Small intestine (tissue), 7 donors: ENCODE measurements around the gene NAPB. TPM values are rescaled to one million over a fixed set of nuclear protein-coding genes. Genes with fewer than 3 reads are reported as not detected.

Experiments used
- DNase-seq, 2 donors: peaks; one replicate each; pipeline versions ENCODE4 v3.0.0 to v3.0.0-alpha.2; 2013
- FAIRE-seq: peaks from 2 replicates; lab custom pipeline; 2012; peaks lifted over from hg19 to GRCh38; lab: Jason Lieb, UNC
- H3K27ac ChIP-seq, 3 donors: one replicate each; pipeline ENCODE4 v1.5.1; 2013; ENCODE audit warnings: low read length in 2 of 3, mild to moderate bottlenecking in 2 of 3, control low read depth in 1 of 3, inconsistent platforms in 1 of 3, low read depth in 1 of 3, moderate library complexity in 1 of 3
- H3K27me3 ChIP-seq, 3 donors: one replicate each; pipeline ENCODE4 v1.6.1; 2013; ENCODE audit warnings: low read length in 3 of 3, inconsistent platforms in 1 of 3; ENCODE audit not compliant: control insufficient read depth in 3 of 3, insufficient read depth in 3 of 3
- H3K36me3 ChIP-seq, 3 donors: one replicate each; pipeline ENCODE4 v1.6.1; 2013; ENCODE audit warnings: low read length in 3 of 3, inconsistent platforms in 1 of 3, low read depth in 1 of 3, mild to moderate bottlenecking in 1 of 3, moderate library complexity in 1 of 3; ENCODE audit not compliant: control insufficient read depth in 3 of 3, insufficient read depth in 2 of 3
- H3K4me1 ChIP-seq, 3 donors: one replicate each; pipeline ENCODE4 v1.6.1; 2013; ENCODE audit warnings: low read length in 2 of 3, inconsistent platforms in 1 of 3, low read depth in 1 of 3, mild to moderate bottlenecking in 1 of 3, moderate library complexity in 1 of 3; ENCODE audit not compliant: control insufficient read depth in 3 of 3, insufficient read depth in 2 of 3
- H3K4me3 ChIP-seq, 3 donors: one replicate each; pipeline ENCODE4 v1.5.1; 2013; ENCODE audit warnings: low read length in 3 of 3, control low read depth in 1 of 3, inconsistent platforms in 1 of 3, low read depth in 1 of 3, mild to moderate bottlenecking in 1 of 3, moderate library complexity in 1 of 3
- H3K9me3 ChIP-seq, 2 donors: one replicate each; pipeline ENCODE4 v1.6.1; 2013; ENCODE audit warnings: low read depth in 1 of 2, low read length in 1 of 2; ENCODE audit not compliant: control insufficient read depth in 2 of 2, insufficient read depth in 1 of 2
- WGBS, 3 donors: extraction: QIAGEN DNeasy Blood & Tissue Kit; methylation state at CpG; one replicate each; pipeline ENCODE4 v1.1.7; 2013; 5-methylcytosine and 5-hydroxymethylcytosine counted together
- polyA plus RNA-seq, 4 donors: library from polyadenylated mRNA; stranded (reverse) in 3 of 4; unstranded in 1 of 4; fragments of 200-250 nt in 3 of 4; fragments of 120-200 nt in 1 of 4; gene quantifications; one replicate each; pipeline versions ENCODE4 v1.2.1 to v1.2.3, GENCODE V29; 2013
- donor health status: healthy with polysubstance abuse.
- donor health status: control.
- donor health status: control.
- donor health status: Bipolar disorder and iron deficiency.
- donor health status: healthy.

Gene NAPB
- polyA plus RNA-seq, 4 donors, result 3.2 to 12.8 (median 7.0) TPM

DNA sequence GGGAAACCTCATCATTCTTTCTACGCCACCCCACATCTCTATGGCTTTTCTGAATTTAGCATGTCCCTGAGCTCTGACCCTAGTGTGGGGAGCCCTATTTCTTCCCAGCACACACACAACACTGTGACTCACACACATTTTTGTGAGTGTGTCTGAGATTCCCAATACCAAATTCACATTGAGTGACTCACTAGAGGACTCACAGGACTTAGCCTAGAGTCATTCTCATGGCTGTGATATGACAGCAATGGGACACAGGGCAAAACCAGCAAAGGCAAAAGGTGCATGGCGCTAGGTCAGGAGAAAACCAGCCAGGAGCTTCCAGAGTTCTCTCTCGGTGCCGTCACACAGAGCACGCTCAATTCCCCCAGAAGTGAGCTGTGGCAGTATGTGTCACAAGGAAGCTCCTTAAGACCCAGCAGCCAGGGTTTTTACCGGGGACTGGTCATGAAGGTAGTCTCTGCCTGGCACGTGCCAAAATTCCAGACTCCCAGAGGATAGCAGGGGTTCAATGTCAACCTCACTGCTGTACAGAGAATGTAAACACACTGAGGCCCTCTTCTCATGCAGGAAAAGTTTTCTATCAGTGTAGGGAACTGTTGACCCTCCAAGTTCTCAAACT is 24.4 kb upstream of the NAPB start:
- Histone ChIP-seq H3K27me3 (no peaks in the 10 kb centered on the region), H3K36me3 (no peaks in the 10 kb centered on the region), H3K9me3 (no peaks in the 10 kb centered on the region), H3K4me1 (no peaks in the 10 kb centered on the region), H3K27ac (no peak overlapping the region), H3K4me3 (no peak overlapping the region)
- 82 to 89% (median 84%) methylated on average over 7 of the region's 7 CpGs for WGBS, 3 donors
- FAIRE-seq, result no peak
- DNase-seq, result no peak

GRCh38 chr20:23444859-23445258 is 23.6 kb upstream of the NAPB start:
- Histone ChIP-seq H3K27me3 (no peaks in the 10 kb centered on the region), H3K4me3 (no peak overlapping the region), H3K27ac (no peak overlapping the region), H3K9me3 (no peaks in the 10 kb centered on the region), H3K4me1 (no peaks in the 10 kb centered on the region), H3K36me3 (no peaks in the 10 kb centered on the region)
- 81 to 83% (median 82%) methylated on average over 4 of the region's 4 CpGs for WGBS, 3 donors
- FAIRE-seq (no peak), DNase-seq (no peak)

GRCh38 chr20:23442436-23442835 is 21.1 kb upstream of the NAPB start:
- Histone ChIP-seq H3K4me3 (no peak overlapping the region), H3K4me1 (no peaks in the 10 kb centered on the region), H3K27ac (no peak overlapping the region), H3K27me3 (no peaks in the 10 kb centered on the region), H3K9me3 (no peaks in the 10 kb centered on the region), H3K36me3 (no peaks in the 10 kb centered on the region)
- FAIRE-seq (no peak), DNase-seq (no peak)
- WGBS, 3 donors, result 76 to 87% (median 82%) methylated on average over 5 of the region's 5 CpGs

DNA sequence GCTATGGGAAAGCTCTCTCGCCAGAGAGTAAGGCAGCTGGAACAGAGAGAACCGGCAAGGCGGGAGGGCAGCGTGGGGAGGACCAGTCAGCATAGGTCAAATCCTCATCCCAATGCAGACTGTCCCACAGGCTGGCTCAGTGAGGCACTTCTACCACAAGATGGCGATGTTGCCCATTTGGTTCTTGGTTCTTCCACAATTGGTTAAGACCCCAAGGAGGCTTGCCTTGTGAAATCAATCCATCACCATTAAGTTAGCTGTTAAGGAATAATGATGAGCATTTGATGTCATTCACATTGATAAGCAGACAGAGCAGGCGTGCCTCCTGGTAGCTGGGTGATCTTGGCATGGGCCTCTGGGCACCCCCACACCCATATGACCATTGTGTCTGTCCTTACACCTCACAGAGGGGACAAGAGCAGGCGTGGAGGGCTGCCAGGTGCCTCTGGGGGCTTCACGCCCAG is 20.6 kb upstream of the NAPB start:
- Histone ChIP-seq H3K4me3 (no peak overlapping the region), H3K36me3 (no peaks in the 10 kb centered on the region), H3K27ac (no peak overlapping the region), H3K9me3 (no peaks in the 10 kb centered on the region), H3K4me1 (no peaks in the 10 kb centered on the region), H3K27me3 (no peaks in the 10 kb centered on the region)
- 10 to 17% (median 16%) methylated on average over 8 of the region's 8 CpGs for WGBS, 3 donors
- FAIRE-seq, result no peak
- peak; percentile 55 to 76 for DNase-seq

DNA sequence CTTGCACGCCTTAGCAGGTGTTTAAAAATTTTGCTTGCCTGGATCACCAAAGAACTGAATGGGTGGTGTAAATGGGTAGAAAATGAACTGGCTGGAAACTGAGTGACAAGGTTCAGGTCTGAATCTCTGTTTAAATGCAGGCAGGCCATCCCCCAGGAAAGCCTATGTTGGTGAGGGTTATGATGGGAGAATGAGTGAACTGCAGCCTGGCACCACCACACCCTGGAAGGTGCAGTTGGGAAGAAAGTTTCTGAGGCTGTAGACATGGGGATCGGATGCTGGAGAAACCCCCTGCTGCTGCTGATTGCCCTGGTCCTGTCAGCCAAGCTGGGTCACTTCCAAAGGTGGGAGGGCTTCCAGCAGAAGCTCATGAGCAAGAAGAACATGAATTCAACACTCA is 18.7 kb upstream of the NAPB start:
- Histone ChIP-seq H3K9me3 (no peaks in the 10 kb centered on the region), H3K4me1 (peaks cover 0 to 9% (median 0%) of the 10 kb centered on the region in 3 donors), H3K27me3 (no peaks in the 10 kb centered on the region), H3K4me3 (no peak overlapping the region), H3K36me3 (no peaks in the 10 kb centered on the region), H3K27ac (no peak overlapping the region)
- FAIRE-seq (no peak), DNase-seq (no peak)
- 81 to 92% (median 87%) methylated on average over 2 of the region's 2 CpGs for WGBS, 3 donors

GRCh38 chr20:23438661-23439060 is 17.4 kb upstream of the NAPB start:
- DNase-seq (no peak), FAIRE-seq (no peak)
- Histone ChIP-seq H3K4me1 (peaks cover 0 to 9% (median 0%) of the 10 kb centered on the region in 3 donors), H3K36me3 (no peaks in the 10 kb centered on the region), H3K27me3 (no peaks in the 10 kb centered on the region), H3K27ac (no peak overlapping the region), H3K4me3 (no peak overlapping the region), H3K9me3 (no peaks in the 10 kb centered on the region)
- 62 to 88% (median 85%) methylated on average over 5 of the region's 5 CpGs for WGBS, 3 donors

DNA sequence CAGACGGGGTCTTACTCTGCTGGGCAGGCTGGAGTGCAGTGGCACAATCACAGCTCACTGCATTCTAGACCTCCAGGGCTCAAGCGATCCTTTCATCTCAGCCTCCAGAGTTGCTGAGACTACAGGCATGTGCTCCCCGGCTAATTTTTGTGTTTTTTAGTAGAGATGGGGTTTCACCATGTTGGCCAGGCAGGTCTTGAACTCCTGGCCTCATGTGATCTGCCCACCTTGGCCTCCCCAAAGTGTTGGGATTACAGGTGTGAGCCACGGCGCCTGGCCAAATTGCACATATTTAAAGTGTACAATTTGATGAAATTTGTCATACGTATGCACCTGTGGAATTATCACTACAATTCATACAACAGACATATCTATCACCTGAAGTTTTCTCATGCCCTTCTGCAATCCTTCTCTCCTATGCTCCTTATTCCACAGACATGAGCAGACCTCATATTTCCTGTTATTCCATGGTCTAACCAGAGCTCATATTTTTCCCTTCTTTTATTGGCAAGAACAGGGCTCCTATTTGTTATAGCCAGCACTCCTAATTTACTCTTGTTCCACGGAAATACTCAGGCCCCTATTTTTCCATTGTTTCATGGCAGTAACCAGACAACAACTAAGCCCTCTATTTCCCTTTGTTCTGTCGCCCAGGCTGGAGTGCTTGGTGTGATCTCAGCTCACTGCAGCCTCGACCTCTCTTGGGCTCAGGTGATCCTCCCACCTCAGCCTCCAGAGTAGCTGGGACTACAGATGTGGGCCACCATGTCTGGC is 16.0 kb upstream of the NAPB start:
- H3K36me3 ChIP-seq, result no peaks in the 10 kb centered on the region
- no peak for FAIRE-seq

DNA sequence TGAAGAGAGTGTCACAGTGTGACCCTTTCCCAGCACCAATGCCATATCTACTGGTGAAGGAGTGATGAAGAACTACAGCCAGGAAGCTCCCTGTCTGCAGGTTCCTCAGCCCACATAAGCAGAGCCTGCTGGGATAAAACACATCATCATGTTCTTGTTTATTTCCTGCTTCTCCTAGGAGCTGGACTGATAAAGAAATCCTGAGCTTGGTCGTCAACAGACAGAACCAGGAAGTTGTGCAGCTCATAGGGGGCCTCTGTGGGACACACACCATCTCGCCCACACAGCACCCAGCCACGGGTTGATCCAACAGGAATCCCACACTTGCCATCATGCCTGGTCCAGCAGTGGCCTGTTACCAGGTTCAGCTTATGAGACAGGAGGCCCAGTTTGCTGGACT is 15.4 kb upstream of the NAPB start:
- H3K27ac ChIP-seq, result no peak overlapping the region
- H3K9me3 ChIP-seq, result no peaks in the 10 kb centered on the region
- FAIRE-seq (no peak), DNase-seq (peak in 1 of 2 donors; percentile 44)
- H3K27me3 ChIP-seq, result no peaks in the 10 kb centered on the region
- WGBS, 3 donors, result 29 to 41% (median 35%) methylated on average over 3 of the region's 3 CpGs
- H3K4me3 ChIP-seq, result no peak overlapping the region
- no peaks in the 10 kb centered on the region for H3K36me3 ChIP-seq
- peaks cover 0 to 9% (median 0%) of the 10 kb centered on the region in 3 donors for H3K4me1 ChIP-seq

More for the DNA sequence above, 16.0 kb upstream of the NAPB start:
- Histone ChIP-seq H3K27ac (no peak overlapping the region), H3K9me3 (no peaks in the 10 kb centered on the region), H3K4me3 (no peak overlapping the region), H3K4me1 (peaks cover 0 to 9% (median 0%) of the 10 kb centered on the region in 3 donors), H3K27me3 (no peaks in the 10 kb centered on the region)
- DNase-seq, result no peak
- 84 to 91% (median 89%) methylated on average over 9 of the region's 9 CpGs for WGBS, 3 donors
